Activated CD8-positive, alpha-beta memory T cell treated with anti-CD3 and anti-CD28 coated beads, Interleukin-2, amount 10 ng/mL, durations not matched to agents 7 days and 5 days (primary cell): ENCODE measurements around the gene GTF3C2. TPM values are rescaled to one million over a fixed set of nuclear protein-coding genes. Genes with fewer than 3 reads are reported as not detected.
"Not testable (repeated sequence)": the region's sequence is repeated elsewhere in the genome, so short reads cannot be mapped to it uniquely, and the experiment has no call there.

Experiments
- ATAC-seq: fragments of 150-1000 bp; cut with Tn5 transposase; one replicate; pipeline ENCODE4 v1.10.0; 2021; ENCODE audit warnings: moderate library complexity
- CTCF ChIA-PET: fragments of 350-600 bp; sonication (Branson Sonifier 250); formaldehyde crosslinking; loops from one replicate; lab custom pipeline; 2021; ENCODE audit warnings: antibody characterized with exemption; lab: Charles Lee
- DNase-seq: peaks from one replicate; pipeline ENCODE4 v3.0.0-alpha.2; 2020
- H3K27ac Mint-ChIP-seq: one replicate; pipeline ENCODE4 v1.8.0; 2021; ENCODE audit warnings: mild to moderate bottlenecking, mixed read lengths
- H3K27me3 Mint-ChIP-seq: one replicate; pipeline ENCODE4 v1.8.0; 2021; ENCODE audit warnings: mixed read lengths
- H3K36me3 Mint-ChIP-seq: one replicate; pipeline ENCODE4 v1.8.0; 2021; ENCODE audit warnings: mild to moderate bottlenecking, mixed read lengths
- H3K4me1 Mint-ChIP-seq: one replicate; pipeline ENCODE4 v1.8.0; 2021; ENCODE audit warnings: mixed read lengths
- H3K4me3 Mint-ChIP-seq: one replicate; pipeline ENCODE4 v1.8.0; 2021; ENCODE audit warnings: mild to moderate bottlenecking, moderate library complexity, mixed read lengths
- H3K9me3 Mint-ChIP-seq: one replicate; pipeline ENCODE4 v1.8.0; 2022; ENCODE audit warnings: low read depth, mixed read lengths
- total RNA-seq, 2 experiments: library from RNA; stranded (reverse); gene quantifications; one replicate each; pipeline ENCODE4 v1.2.3, GENCODE V29; 2021

Gene GTF3C2
- total RNA-seq, 2 experiments from 2014 or later, result 54.6 to 67.6 TPM

- ATAC-seq (no peak), DNase-seq (no peak)
- H3K4me1 Mint-ChIP-seq, result peaks cover 6% of the 10 kb centered on the region
- no peaks in the 10 kb centered on the region for H3K9me3 Mint-ChIP-seq
- no peak overlapping the region for H3K27ac Mint-ChIP-seq
- CTCF ChIA-PET, result interaction anchor here (1.3 kb wide), 1 partner anchor 28 kb away, joined by 3 read pairs; no protein-coding TSS in a partner anchor
- H3K27me3 Mint-ChIP-seq, result peaks cover 24% of the 10 kb centered on the region
- peaks cover 20% of the 10 kb centered on the region for H3K36me3 Mint-ChIP-seq
- no peak overlapping the region for H3K4me3 Mint-ChIP-seq
Measured at GRCh38 chr2:27307545-27308358, 48.8 kb downstream of the GTF3C2 start.

DNA sequence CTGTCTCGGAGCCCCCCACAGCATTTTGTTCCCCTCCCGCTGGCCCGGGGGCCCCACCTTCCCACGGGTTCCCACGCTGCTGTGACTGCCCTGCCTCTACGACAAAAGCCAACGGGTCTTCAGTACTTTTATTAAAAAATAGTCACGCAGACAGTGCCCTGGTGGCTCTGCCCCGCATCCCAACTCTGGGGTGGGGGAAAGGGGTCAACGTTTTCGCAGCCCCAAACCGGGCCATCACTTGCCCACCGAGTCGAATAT lies 49.3 kb downstream of the GTF3C2 start:
- CTCF ChIA-PET, result interaction anchor here (1.3 kb wide), 1 partner anchor 27 kb away, joined by 3 read pairs; no protein-coding TSS in a partner anchor
- ATAC-seq, result no peak

DNA sequence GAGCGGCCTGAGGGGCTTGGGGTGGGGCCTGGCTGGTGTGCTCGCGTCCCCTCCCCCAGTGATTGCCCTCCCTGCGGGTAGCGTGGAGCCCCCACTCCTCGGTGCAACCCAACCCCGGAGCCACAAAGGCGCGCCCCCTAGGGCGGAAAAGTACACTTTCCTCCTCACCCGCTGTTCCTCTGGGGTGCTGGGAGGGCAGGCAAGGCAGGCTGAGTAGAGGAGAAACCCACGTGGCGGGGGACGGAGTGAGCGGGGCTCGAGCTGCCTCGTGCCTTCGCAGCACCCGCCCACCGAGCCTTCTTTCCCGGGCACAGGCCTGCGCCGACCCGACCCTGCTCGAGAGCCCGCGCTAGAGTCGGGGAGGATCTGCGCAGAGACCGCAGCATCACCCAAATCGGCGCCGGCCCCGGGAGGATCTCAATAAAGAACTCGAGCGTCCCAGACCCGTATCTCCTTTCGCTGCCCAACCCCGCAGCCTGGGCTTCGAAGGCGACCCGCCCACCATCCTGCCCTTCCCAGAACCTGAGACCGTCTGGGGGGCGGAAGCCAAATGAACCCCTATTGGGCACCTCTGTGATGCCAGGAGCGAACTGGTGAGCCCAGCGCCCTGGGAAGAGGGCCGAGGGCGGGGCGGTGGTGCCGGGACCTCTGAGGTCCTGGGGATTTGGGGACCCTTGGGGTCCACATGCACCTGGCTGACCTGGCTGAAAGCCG lies 49.8 kb downstream of the GTF3C2 start:
- no peak for DNase-seq
- Mint-ChIP-seq H3K36me3 (peaks cover 17% of the 10 kb centered on the region), H3K4me3 (no peak overlapping the region), H3K27ac (no peak overlapping the region), H3K4me1 (peaks cover 8% of the 10 kb centered on the region), H3K27me3 (peaks cover 24% of the 10 kb centered on the region), H3K9me3 (no peaks in the 10 kb centered on the region)
- CTCF ChIA-PET, result interaction anchor here (1.3 kb wide), 1 partner anchor 27 kb away, joined by 3 read pairs; no protein-coding TSS in a partner anchor
- ATAC-seq, result peak; percentile 66

More for the DNA sequence above, 49.3 kb downstream of the GTF3C2 start:
- Mint-ChIP-seq H3K36me3 (peaks cover 18% of the 10 kb centered on the region), H3K9me3 (no peaks in the 10 kb centered on the region), H3K27me3 (peaks cover 24% of the 10 kb centered on the region), H3K4me1 (peaks cover 8% of the 10 kb centered on the region), H3K27ac (no peak overlapping the region), H3K4me3 (no peak overlapping the region)
- no peak for DNase-seq

- Mint-ChIP-seq H3K4me3 (peak overlapping the region; percentile 38), H3K27me3 (peaks cover 24% of the 10 kb centered on the region), H3K36me3 (peaks cover 12% of the 10 kb centered on the region), H3K27ac (no peak overlapping the region), H3K9me3 (no peaks in the 10 kb centered on the region), H3K4me1 (peaks cover 8% of the 10 kb centered on the region)
- DNase-seq (no peak), ATAC-seq (no peak)
- CTCF ChIA-PET, result interaction anchor here (0.8 to 1.4 kb wide), 2 partner anchors 16 to 344 kb away, joined by 3 to 5 read pairs; no protein-coding TSS in a partner anchor
Measured at GRCh38 chr2:27306136-27306535, 50.4 kb downstream of the GTF3C2 start.

DNA sequence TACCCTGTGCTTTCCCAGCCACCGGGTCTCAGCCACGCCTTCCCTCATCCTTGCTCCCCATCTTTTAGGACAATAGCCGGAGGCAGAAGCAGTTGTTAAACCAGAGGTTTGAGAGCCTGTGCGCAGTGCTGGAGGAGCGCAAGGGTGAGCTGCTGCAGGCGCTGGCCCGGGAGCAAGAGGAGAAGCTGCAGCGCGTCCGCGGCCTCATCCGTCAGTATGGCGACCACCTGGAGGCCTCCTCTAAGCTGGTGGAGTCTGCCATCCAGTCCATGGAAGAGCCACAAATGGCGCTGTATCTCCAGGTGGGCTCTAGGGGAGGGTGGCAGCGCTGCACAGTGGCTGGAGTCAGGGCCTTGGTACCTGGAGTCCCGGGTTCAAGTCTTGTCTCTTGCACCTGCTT lies 51.0 kb downstream of the GTF3C2 start:
- ATAC-seq (no peak), DNase-seq (no peak)
- Mint-ChIP-seq H3K9me3 (no peaks in the 10 kb centered on the region), H3K36me3 (peaks cover 12% of the 10 kb centered on the region), H3K4me3 (no peak overlapping the region), H3K4me1 (peaks cover 8% of the 10 kb centered on the region), H3K27ac (no peak overlapping the region), H3K27me3 (peaks cover 24% of the 10 kb centered on the region)
- CTCF ChIA-PET, result interaction anchor here (0.8 to 1.5 kb wide), 5 partner anchors 15 to 344 kb away, joined by 3 to 5 read pairs (median 4); no protein-coding TSS in a partner anchor

GRCh38 chr2:27304488-27305240 lies 51.9 kb downstream of the GTF3C2 start:
- peaks cover 24% of the 10 kb centered on the region for H3K27me3 Mint-ChIP-seq
- ATAC-seq (no peak), DNase-seq (no peak)
- peaks cover 8% of the 10 kb centered on the region for H3K4me1 Mint-ChIP-seq
- CTCF ChIA-PET, result interaction anchor here (0.6 to 2.2 kb wide), 7 partner anchors 8 to 217 kb away, joined by 3 to 9 read pairs (median 4); no protein-coding TSS in a partner anchor
- H3K27ac Mint-ChIP-seq, result no peak overlapping the region
- H3K9me3 Mint-ChIP-seq, result no peaks in the 10 kb centered on the region
- H3K36me3 Mint-ChIP-seq, result peaks cover 8% of the 10 kb centered on the region
- no peak overlapping the region for H3K4me3 Mint-ChIP-seq

- peaks cover 24% of the 10 kb centered on the region for H3K27me3 Mint-ChIP-seq
- peak overlapping the region; percentile 28 for H3K27ac Mint-ChIP-seq
- peaks cover 8% of the 10 kb centered on the region for H3K4me1 Mint-ChIP-seq
- ATAC-seq (peak; percentile 63), DNase-seq (peak; percentile 57)
- peak overlapping the region; percentile 54 for H3K4me3 Mint-ChIP-seq
- H3K36me3 Mint-ChIP-seq, result no peaks in the 10 kb centered on the region
- CTCF ChIA-PET, result interaction anchor here (0.6 to 3.0 kb wide), 55 partner anchors 9 to 454 kb away, joined by 3 to 35 read pairs (median 5); partner anchors contain the start of genes ABHD1, CAD, KHK and MPV17
- no peaks in the 10 kb centered on the region for H3K9me3 Mint-ChIP-seq
Measured at GRCh38 chr2:27303093-27304025, 53.2 kb downstream of the GTF3C2 start.

DNA sequence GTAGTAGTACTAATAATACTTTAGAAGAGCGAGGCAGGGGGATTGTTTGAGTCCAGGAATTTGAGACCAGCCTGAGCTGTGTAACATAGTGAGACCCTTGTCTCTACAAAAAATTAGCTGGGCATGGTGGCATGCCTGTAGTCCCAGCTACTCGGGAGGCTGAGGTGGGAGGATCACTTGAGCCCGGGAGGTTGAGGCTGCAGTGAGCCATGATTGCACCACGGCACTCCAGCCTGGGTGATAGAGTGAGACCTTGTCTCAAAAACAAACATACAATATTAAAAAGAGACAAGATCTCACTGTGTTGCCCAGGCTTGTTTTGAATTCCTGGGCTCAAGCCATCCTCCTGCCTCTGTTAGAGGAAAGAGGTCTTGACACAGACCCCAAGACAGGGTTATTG lies 56.0 kb downstream of the GTF3C2 start:
- CTCF ChIA-PET, result interaction anchor here (0.9 to 3.1 kb wide), 3 partner anchors 10 to 50 kb away, joined by 3 to 10 read pairs (median 3); partner anchors contain the start of gene TRIM54
- H3K4me1 Mint-ChIP-seq, H3K27ac Mint-ChIP-seq, H3K4me3 Mint-ChIP-seq, H3K36me3 Mint-ChIP-seq, H3K9me3 Mint-ChIP-seq, DNase-seq, ATAC-seq: not testable (repeated sequence)
- peaks cover 19% of the 10 kb centered on the region for H3K27me3 Mint-ChIP-seq

DNA sequence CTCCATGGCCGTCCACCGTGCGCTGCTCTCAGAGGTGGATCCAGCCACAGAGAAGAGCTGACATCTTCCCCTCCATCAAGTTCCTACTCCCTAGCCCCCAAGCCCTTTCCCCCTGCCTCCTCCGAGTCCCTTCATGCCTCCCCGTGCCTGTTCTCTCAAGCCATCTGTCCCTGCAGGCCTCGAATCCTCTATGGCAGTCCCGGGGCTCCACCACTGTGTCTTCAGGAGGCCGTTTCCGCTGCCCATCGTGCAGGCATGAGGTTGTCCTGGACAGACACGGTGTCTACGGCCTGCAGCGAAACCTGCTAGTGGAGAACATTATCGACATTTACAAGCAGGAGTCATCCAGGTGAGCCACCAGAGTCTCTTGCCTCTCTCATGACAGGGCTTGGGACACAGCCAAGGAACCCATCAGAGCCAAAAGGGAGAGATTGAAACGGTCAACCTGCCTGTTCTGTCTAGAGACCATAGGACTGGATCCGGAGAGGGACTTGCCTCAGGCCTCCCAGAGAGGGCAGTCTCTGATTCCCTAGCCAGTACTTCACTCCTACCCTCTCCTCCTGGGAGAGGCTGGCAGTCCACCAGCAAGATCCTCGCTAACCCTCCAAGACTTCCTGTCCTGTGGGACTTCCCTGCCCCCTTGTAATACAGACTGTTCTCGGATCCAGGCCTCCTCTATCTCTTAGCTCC lies 58.0 kb downstream of the GTF3C2 start:
- CTCF ChIA-PET, result interaction anchor here (1.2 to 3.1 kb wide), 2 partner anchors 17 to 337 kb away, joined by 3 to 10 read pairs; partner anchors contain the start of gene TRIM54
- Mint-ChIP-seq H3K4me1 (peaks cover 4% of the 10 kb centered on the region), H3K27ac (no peak overlapping the region), H3K36me3 (no peaks in the 10 kb centered on the region), H3K4me3 (no peak overlapping the region), H3K9me3 (no peaks in the 10 kb centered on the region), H3K27me3 (peaks cover 19% of the 10 kb centered on the region)
- ATAC-seq (no peak), DNase-seq (no peak)

GRCh38 chr2:27297195-27297594 lies 59.4 kb downstream of the GTF3C2 start:
- H3K4me1 Mint-ChIP-seq, result no peaks in the 10 kb centered on the region
- H3K27ac Mint-ChIP-seq, result no peak overlapping the region
- CTCF ChIA-PET, result interaction anchor here (1.0 kb wide), 1 partner anchor 165 kb away, joined by 3 read pairs; no protein-coding TSS in a partner anchor
- no peaks in the 10 kb centered on the region for H3K9me3 Mint-ChIP-seq
- peaks cover 32% of the 10 kb centered on the region for H3K27me3 Mint-ChIP-seq
- no peaks in the 10 kb centered on the region for H3K36me3 Mint-ChIP-seq
- DNase-seq (no peak), ATAC-seq (no peak)
- no peak overlapping the region for H3K4me3 Mint-ChIP-seq

DNA sequence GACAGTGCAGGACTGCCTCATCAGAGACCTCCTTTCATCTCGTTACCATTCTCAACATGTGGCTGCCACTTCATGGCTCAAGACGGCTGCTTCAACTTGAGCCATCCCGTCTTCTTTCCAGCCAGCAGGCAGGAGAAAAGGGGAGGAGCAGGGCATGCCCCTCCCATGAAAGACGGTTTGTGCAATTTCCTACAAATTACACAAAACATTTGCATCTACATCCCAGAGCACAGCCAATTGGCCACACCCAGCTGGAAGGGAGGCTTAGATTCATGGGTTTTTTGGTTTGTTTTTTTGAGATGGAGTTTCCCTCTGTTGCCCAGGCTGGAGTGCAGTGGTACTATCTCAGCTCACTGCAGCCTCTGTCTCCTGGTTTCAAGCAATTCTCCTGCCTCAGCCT lies 60.1 kb downstream of the GTF3C2 start:
- DNase-seq (no peak), ATAC-seq (no peak)
- H3K4me1 Mint-ChIP-seq, result no peaks in the 10 kb centered on the region
- no peak overlapping the region for H3K27ac Mint-ChIP-seq
- H3K36me3 Mint-ChIP-seq, result no peaks in the 10 kb centered on the region
- no peak overlapping the region for H3K4me3 Mint-ChIP-seq
- no peaks in the 10 kb centered on the region for H3K9me3 Mint-ChIP-seq
- CTCF ChIA-PET, result interaction anchor here (1.0 to 1.6 kb wide), 2 partner anchors 8 to 16 kb away, joined by 3 to 6 read pairs; no protein-coding TSS in a partner anchor
- peaks cover 39% of the 10 kb centered on the region for H3K27me3 Mint-ChIP-seq
